SU-DHL-6 (cell line): ENCODE results near the gene APOL6.

ENCODE experiments used
- CTCF ChIP-seq: fragments of 200-600 bp; sonication (generic); IDR thresholded peaks from one replicate; pipeline ENCODE4 v1.5.1; 2017; ENCODE audit warnings: antibody characterized with exemption, mild to moderate bottlenecking, low read length, moderate library complexity; ENCODE audit not compliant: insufficient read depth, poor library complexity, severe bottlenecking
- EZH2phosphoT487 ChIP-seq: fragments of 200-600 bp; sonication (generic), shearing (Covaris generic); conservative IDR thresholded peaks from 2 replicates; pipeline ENCODE4 v1.6.1; 2018; ENCODE audit warnings: mild to moderate bottlenecking, antibody characterized with exemption, low read length, moderate library complexity, mixed read lengths

- TF ChIP-seq CTCF (no peak), EZH2phosphoT487 (no peak)
Measured at GRCh38 chr22:35609261-35609660, 39.0 kb upstream of the APOL6 start.
